ENCODE measurements around the gene WDFY4. TPM values are rescaled to one million over a fixed set of nuclear protein-coding genes. Genes with fewer than 3 reads are reported as not detected.
A peak's percentile ranks its signal among the peaks of the same experiment; 100 is the strongest.

The WDFY4 gene
- total and polyA plus RNA-seq, 2 of the 13 experiments (the other 11 are each of a cell fraction or from before 2014, with no cell fraction given): not detected

- TF ChIP-seq ATF7-NPFF (CRISPR knock-in tag; IDR thresholded peaks at IDR 0.05; ENCODE audit: low read depth) (peak; percentile 46; the same call in 1 of the 2 replicates), PLRG1 (conservative IDR thresholded peaks at IDR 0.05) (no peak), ZNF710 (CRISPR knock-in tag; IDR thresholded peaks at IDR 0.05; ENCODE audit: borderline replicate concordance) (no peak), THRA (CRISPR knock-in tag; IDR thresholded peaks at IDR 0.05; ENCODE audit: borderline replicate concordance) (no peak), SALL1 (CRISPR knock-in tag; IDR thresholded peaks at IDR 0.05) (peak; percentile 75), ZNF614 (CRISPR knock-in tag; IDR thresholded peaks at IDR 0.05; ENCODE audit: borderline replicate concordance) (no peak), GLI4 (CRISPR knock-in tag; IDR thresholded peaks at IDR 0.05; ENCODE audit: borderline replicate concordance) (no peak), AHR (CRISPR knock-in tag; IDR thresholded peaks at IDR 0.05) (no peak), DPF2 (CRISPR knock-in tag; IDR thresholded peaks at IDR 0.05; ENCODE audit: borderline replicate concordance, low read depth) (no peak), GFI1 (CRISPR knock-in tag; IDR thresholded peaks at IDR 0.05; ENCODE audit: borderline replicate concordance) (no peak), IKZF4 (CRISPR knock-in tag; IDR thresholded peaks at IDR 0.05; ENCODE audit: borderline replicate concordance, low read depth, not compliant biosample characterization) (no peak), ZNF446 (CRISPR knock-in tag; IDR thresholded peaks at IDR 0.05) (no peak), RFXAP (CRISPR knock-in tag; IDR thresholded peaks at IDR 0.05; ENCODE audit: borderline replicate concordance) (0 out of 2 replicates have a peak, but pooled peaks have one; percentile 51), ZNF687 (CRISPR knock-in tag; IDR thresholded peaks at IDR 0.05) (peak; percentile 66), NFRKB (IDR thresholded peaks at IDR 0.05) (no peak), CSRNP2 (CRISPR knock-in tag; conservative IDR thresholded peaks at IDR 0.05; ENCODE audit: low read depth) (no peak), KLF9 (CRISPR knock-in tag; IDR thresholded peaks at IDR 0.05; ENCODE audit: low read depth) (no peak), RARG (CRISPR knock-in tag; IDR thresholded peaks at IDR 0.05; ENCODE audit: low read depth) (no peak), SOX6 (IDR thresholded peaks at IDR 0.05) (no peak), SOX6 (CRISPR knock-in tag; IDR thresholded peaks at IDR 0.05) (no peak), KLF12 (CRISPR knock-in tag; IDR thresholded peaks at IDR 0.05; ENCODE audit: borderline replicate concordance) (no peak)
Observed at GRCh38 chr10:48656241-48656913, 28.3 kb upstream of the WDFY4 start (continued).

All from HepG2 (cell line).